GM10266 (cell line): ENCODE measurements around the gene AFTPH.

Experiments used
- DNase-seq: peaks from one replicate; pipeline ENCODE4 v3.0.0; 2012; ENCODE audit errors: extremely low spot score
- TF ChIP-seq, protein P1 (sequence below): IDR thresholded peaks from 2 replicates; pipeline ENCODE4 v1.5.1; 2012; ENCODE audit warnings: mild to moderate bottlenecking, low read depth; ENCODE audit not compliant: control insufficient read depth, insufficient read depth; ENCODE audit errors: missing control alignments

The AFTPH gene

DNA sequence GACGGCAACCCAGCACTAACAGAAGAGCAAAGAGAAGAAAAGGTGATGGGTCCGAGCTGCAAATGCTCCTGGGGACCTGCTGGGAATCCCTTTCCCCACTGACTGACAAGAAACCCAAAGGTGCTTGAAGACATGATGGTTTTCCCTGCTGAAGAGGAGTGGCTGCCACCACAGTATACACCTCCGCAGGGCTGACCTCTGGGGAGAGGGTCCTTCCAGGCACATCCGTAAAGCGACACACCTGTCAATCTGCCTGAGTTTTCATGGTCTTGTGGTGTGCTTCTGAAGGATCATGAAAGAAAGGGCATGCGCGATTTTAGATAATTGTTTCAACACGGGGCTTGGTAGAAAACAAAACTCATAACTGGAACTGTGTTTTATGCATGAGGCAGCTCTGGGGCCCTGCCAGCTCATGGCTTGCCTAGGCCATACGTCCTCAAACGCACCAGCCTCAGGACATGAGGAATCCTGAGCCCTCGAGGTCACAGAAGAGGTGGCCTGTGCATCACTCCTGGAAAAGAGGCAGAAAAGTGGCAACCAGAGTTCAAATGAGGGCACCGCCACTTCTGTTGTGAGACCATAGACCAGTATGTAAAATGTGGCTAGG lies 77.8 kb downstream of the AFTPH start:
- TF ChIP-seq, protein P1, sequence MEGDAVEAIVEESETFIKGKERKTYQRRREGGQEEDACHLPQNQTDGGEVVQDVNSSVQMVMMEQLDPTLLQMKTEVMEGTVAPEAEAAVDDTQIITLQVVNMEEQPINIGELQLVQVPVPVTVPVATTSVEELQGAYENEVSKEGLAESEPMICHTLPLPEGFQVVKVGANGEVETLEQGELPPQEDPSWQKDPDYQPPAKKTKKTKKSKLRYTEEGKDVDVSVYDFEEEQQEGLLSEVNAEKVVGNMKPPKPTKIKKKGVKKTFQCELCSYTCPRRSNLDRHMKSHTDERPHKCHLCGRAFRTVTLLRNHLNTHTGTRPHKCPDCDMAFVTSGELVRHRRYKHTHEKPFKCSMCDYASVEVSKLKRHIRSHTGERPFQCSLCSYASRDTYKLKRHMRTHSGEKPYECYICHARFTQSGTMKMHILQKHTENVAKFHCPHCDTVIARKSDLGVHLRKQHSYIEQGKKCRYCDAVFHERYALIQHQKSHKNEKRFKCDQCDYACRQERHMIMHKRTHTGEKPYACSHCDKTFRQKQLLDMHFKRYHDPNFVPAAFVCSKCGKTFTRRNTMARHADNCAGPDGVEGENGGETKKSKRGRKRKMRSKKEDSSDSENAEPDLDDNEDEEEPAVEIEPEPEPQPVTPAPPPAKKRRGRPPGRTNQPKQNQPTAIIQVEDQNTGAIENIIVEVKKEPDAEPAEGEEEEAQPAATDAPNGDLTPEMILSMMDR: no peak
- DNase-seq: no peak

DNA sequence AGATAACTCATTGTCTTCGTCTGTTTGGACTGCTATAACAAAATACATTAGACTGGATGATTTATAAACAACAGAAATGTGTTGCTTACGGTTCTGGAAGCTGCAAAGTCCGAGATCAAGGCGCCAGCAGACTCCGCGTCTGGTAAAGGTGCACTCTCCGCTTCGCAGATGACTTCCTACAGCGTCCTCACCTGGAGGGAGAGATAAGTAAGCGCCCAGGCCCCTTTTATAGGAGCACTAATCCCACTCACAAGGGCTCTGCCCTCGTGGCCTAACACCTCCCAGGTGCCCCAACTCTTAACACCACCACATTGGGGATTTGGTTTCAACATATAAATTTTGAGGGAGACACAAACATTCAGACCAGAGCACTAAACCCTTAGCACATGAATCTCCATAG lies 78.3 kb downstream of the AFTPH start:
- DNase-seq: no peak
- TF ChIP-seq, protein P1: no peak

DNA sequence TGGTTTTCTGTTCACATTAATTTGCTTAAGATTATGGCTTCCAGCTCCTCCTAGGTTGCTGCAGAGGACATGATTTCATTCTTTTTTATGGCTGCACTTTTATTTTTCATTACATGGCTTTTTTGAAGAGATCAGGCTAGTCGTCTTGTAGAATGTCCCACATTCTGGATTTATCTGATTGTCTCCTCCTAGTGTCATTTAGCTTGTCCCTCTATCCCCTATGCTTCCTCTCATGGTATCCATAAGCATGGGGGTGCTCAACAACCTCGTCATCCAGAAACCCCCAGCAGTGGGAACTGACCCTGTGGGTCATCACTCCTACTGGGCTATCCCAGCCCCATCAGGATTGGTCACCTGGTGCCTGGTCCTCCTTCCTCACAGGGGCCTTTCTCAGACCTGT lies 80.0 kb downstream of the AFTPH start:
- TF ChIP-seq, protein P1: no peak

DNA sequence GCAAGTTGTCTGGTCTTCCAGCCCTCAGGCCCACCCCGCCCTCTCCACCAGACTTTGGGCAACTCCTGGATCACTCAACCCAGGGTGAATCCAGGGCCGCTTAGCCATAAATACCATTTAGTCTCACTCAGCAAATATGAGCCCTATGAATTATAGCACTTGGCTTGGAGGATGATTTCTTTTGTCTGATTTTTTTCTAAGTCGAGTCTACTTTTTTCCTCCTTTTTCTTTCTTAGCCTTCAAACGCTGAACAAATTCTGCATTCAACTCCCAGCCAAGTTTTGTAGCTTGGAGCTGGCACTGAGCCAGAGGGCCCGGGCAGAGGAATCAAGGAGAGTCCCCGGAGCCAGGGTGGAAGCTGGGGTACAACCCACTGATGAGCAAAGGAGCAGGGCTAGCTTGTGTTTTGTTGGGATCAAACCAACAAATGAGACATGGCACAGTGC lies 80.9 kb downstream of the AFTPH start:
- TF ChIP-seq, protein P1: no peak
- no peak for DNase-seq

More for the DNA sequence above, 80.0 kb downstream of the AFTPH start:
- DNase-seq: no peak

DNA sequence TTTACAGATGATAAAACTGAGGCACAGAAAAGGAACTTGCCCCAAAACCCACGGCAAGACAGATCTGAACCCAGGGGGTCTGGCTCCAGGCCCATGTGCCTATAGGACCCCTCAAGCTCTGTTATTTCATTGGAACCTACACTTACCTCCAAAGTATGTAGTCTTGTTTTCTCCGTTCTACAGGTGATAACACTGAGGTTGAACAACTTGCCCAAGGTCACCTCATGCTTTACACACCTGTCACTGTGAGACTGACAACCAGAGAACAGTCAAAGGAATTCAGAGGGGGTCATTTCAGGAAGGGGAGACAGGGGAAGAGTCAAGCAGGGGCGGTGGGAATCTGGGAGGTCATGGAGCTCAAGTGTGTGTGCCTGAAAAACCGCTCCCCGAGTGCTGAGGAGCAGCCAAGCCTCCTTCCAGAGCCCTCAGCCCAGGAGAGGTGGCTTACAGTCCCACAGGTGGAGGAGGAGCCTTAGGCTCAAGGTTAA lies 81.9 kb downstream of the AFTPH start:
- TF ChIP-seq, protein P1: no peak

DNA sequence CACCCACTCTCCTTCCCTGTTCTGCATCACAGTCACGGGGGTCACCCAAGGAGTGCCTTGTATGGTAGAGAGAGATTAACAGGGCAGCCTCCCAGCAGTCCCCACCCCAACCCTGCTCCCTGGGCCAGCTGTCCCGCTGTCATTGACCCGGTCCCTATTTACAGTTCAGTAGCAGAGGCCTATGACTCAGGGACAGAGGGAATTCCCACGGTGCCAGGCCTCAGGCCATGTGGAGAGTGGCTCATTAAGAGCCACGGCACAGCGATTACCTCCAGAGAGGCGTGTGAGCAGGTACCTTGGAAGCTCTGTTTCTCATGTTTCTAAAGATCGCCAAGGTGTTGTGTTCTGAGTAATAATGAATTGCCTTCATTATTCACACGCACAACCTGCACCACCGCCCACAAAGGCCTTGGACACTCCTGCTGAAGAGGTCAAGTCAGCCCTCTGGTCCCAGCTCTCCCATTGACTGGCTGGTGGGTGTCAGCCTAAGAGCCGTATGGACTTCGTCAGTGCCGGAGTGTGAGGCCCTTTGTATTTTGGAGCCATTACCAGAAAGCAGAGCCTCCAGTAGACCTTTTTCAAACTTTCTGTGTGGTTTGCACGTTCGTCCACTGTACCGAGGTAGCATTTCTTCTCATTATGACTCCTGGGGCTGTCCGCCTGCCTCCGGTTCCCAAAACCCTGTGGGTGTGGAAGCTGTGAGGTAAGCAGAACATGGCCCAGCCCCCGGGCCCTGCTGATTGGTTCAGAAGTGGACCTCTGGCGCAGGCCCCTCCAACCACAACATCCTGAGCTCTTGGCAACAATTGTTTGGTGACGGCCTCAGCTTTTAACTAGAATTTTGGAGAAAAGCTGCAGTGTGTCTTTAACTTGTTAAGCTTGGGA lies 82.6 kb downstream of the AFTPH start:
- TF ChIP-seq, protein P1: no peak
- peak; percentile 95 for DNase-seq

More for the DNA sequence above, 81.9 kb downstream of the AFTPH start:
- no peak for DNase-seq
